Activated CD8-positive, alpha-beta memory T cell treated with anti-CD3 and anti-CD28 coated beads, Interleukin-2, amount 50 U/mL, for 24 hours (primary cell): ENCODE measurements around the gene OPCML.

Experiments
- DNase-seq: peaks from one replicate; pipeline ENCODE4 v3.0.0-alpha.2; 2020; ENCODE audit errors: extremely low read depth

The OPCML gene

GRCh38 chr11:133300666-133301065 lies 231.6 kb downstream of the OPCML start:
- DNase-seq, result no peak

DNA sequence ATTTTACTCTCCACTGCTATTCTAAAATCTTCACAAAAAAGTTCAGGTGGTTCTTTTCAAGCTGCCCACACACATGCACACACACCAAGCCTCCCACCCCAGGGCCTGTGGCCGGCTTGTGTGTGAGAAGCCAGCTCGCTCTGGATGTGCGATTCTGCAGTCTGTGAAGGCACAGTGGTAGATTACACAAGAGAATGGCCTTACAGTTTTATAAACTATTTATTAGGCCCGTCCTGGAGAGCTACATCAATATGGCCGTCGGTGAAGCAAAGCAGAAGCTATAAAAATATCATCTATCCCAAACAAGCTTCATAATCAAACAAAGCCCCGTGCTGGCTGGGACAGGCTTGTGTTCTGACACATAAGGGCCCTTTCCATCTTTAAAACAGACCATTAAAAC lies 240.5 kb downstream of the OPCML start:
- DNase-seq, result no peak

DNA sequence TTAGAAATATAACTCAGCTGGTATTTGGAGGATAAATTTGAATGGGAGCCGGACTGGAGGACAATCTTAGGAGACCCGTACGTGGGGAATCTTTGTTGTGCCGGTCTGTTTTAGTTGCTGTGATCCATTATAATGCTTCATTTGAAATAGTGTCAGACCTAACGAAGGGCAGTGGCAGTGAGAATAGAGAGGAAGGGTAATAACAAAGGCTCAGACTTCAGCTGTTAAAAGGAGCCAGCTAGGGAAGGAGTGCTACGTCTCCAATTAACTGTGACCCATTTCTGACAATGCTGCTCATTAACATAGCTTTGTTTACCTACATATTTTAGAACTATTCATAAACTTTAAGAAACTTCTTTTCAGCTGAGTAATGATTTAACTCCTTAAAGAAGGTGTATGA lies 246.9 kb downstream of the OPCML start:
- DNase-seq, result no peak

- DNase-seq, result no peak
These were observed 248.1 kb downstream of the OPCML start for GRCh38 chr11:133284156-133284555.

- no peak for DNase-seq
These were observed 254.4 kb downstream of the OPCML start for GRCh38 chr11:133277886-133278285.

- DNase-seq, result no peak
These were observed 260.2 kb downstream of the OPCML start for GRCh38 chr11:133271871-133272776.

DNA sequence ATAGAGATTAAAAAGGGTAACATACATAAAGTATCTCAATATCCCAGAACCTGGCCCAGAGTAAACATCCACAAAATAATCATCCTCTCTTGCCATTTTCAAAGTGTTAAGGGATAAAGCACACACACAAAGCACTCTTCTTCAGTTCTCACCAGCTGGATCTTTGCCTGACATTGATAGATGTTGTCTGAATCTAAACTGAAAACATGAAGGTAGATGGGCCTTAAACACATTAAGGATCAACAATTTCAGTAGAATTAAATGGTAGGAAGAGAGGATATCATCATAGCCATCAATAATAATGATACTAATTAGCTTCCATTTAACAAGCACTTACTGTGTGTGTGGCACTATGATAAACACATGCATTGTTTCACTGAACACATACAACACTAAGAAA lies 261.1 kb downstream of the OPCML start:
- DNase-seq, result no peak

- no peak for DNase-seq
These were observed 263.0 kb downstream of the OPCML start for GRCh38 chr11:133269267-133269666.

DNA sequence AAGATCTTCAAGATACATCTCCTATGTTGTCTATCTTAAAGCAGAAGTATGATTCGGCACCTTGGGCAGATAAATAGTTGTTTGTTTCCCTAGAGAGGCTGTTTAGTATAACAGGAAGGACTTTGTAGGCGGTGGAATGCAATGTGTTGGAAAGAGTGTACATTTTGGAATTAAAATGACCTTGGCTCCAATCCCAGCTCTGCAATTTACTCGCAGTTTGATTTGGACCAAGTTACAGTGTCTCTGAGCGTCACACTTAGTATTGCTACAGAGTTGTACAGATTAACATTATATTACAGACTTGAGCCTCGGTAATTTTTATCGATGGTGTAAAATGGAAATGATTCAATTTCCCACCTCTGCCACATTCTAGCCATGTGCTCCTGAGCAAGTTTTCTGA lies 265.3 kb downstream of the OPCML start:
- DNase-seq, result no peak

GRCh38 chr11:133265530-133266035 lies 266.7 kb downstream of the OPCML start:
- DNase-seq, result no peak

GRCh38 chr11:133263332-133263731 lies 269.0 kb downstream of the OPCML start:
- no peak for DNase-seq

- no peak for DNase-seq
These were observed 273.6 kb downstream of the OPCML start for GRCh38 chr11:133258751-133259150.

DNA sequence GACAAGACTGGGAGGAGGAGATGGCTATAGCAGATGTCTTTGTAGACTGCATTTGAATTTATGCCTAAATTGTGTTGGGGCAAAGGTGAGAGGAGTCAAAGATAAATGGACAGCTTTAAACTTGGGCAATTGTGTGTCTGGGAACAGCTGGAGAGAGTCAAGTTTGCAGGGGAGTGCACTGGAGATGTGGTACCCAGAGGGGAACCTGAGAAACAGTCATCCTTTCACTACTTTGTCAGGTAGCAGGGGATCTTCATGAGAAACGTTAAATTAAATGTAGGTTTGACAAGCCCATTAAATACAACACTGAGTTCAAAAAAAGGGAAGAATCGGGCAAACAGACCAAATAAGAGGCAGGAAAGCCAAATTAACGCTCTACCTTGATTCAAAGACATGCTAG lies 277.7 kb downstream of the OPCML start:
- DNase-seq, result no peak

- no peak for DNase-seq
These were observed 278.7 kb downstream of the OPCML start for GRCh38 chr11:133253570-133253969.

DNA sequence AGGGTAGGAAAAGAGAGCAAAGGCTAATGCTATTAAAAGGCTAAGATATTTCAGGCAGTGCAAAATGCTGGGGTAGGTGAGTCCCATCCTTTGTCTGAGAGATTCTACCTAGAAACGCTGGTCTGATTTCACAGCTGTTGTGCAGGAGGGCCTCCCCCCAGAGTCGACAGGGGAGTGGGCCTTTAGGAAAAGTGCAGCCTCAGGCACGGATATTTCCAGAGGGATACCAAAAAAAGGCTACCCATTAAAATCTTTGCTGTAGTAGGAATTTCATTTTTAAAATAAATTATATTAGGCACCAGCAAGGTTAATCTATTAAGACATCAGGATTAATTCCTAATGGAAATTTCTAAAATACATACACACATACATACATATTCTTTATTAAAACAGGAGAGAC lies 280.5 kb downstream of the OPCML start:
- no peak for DNase-seq

- DNase-seq, result no peak
These were observed 282.8 kb downstream of the OPCML start for GRCh38 chr11:133249530-133249929.

GRCh38 chr11:133249065-133249464 lies 283.2 kb downstream of the OPCML start:
- no peak for DNase-seq

GRCh38 chr11:133243832-133244231 lies 288.5 kb downstream of the OPCML start:
- no peak for DNase-seq

DNA sequence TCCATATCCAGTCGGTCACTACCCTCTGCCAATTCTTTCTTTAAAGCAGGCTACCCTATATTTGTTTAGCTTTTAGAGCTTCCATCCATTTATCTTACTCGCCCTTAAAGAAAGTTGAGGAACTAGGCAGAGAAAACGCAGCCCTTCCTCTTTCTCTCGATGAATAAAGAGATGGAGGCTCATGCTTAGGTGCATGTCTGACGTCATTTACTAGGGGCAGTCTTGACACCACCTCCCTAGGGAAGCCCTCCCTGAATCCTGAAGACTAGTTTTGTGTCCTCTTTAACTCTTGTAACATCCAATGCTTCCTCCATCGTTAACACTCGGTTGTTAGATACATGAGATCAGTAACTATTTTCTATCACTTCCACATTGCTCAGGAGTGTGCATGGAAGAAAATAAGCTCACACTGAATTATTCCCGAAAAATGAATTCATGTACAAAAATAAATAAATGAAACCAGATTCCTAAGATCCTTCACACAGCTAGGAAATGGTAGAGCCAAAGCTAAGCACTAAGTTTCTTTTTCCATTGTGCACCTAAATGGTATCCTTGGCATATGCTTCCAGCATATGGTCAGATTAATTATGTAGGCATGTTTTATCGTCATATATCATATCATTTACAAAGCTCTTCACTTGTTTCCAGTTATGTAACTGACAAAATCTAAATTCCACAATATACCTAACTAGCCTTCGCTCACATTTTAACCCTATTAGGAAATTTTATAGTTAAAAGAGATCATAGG lies 291.2 kb downstream of the OPCML start:
- no peak for DNase-seq

GRCh38 chr11:133239575-133239974 lies 292.7 kb downstream of the OPCML start:
- no peak for DNase-seq

- no peak for DNase-seq
These were observed 293.8 kb downstream of the OPCML start for GRCh38 chr11:133238495-133238894.

GRCh38 chr11:133238027-133238426 lies 294.3 kb downstream of the OPCML start:
- DNase-seq, result no peak

DNA sequence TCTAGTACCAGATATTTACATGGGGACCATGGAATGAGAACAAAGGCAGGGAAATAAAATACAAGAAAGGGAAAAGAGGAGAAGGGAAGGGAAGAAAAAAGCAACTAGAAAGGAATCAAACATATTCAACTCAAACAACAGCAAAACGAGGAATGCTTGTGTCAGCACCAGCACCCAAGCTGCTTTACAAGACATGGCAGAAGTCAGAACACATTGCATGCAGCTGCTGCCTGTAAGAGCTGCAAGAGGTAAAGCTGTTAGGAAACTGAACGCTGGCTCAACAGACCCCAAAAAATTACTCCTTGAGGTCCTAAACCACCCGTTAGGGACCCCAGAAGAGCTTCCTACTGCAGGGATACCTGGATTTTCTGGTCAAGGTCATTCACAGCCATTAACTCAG lies 296.9 kb downstream of the OPCML start:
- DNase-seq, result no peak
